GM12878 (cell line): ENCODE measurements around the gene AEBP2. TPM values are rescaled to one million over a fixed set of nuclear protein-coding genes. Genes with fewer than 3 reads are reported as not detected.

Source experiments
- ATAC-seq: fragments of 200-7000 bp; cut with Tn5 transposase; 3 replicates; pipeline ENCODE4 v1.9.1; 2020; ENCODE audit warnings: mild to moderate bottlenecking, moderate library complexity
- BruUV-seq: library from RNA; stranded (reverse); fragments of 400-500 nt; replicated peaks from 2 replicates; lab custom pipeline; 2021; lab: Mats Ljungman, UMichigan
- CTCF ChIA-PET: fragments of 300-600 bp; sonication (Branson Sonifier 250); formaldehyde crosslinking; extraction: SDS; loops from one replicate; lab custom pipeline; 2021; ENCODE audit warnings: inconsistent platforms; lab: Yijun Ruan, JAX
- POLR2A ChIA-PET: fragments of 350-600 bp; formaldehyde crosslinking; extraction: SDS; loops from one replicate; lab custom pipeline; 2021; ENCODE audit warnings: inconsistent platforms; lab: Charles Lee
- RAD21 ChIA-PET: fragments of 300-600 bp; sonication (Branson Sonifier 250); formaldehyde crosslinking; loops from one replicate; lab custom pipeline; 2023; ENCODE audit warnings: antibody characterized with exemption; ENCODE audit not compliant: unreplicated experiment; lab: Charles Lee
- SMC1A ChIA-PET: fragments of 300-600 bp; sonication (Branson Sonifier 250); formaldehyde crosslinking; loops from one replicate; lab custom pipeline; 2023; ENCODE audit not compliant: unreplicated experiment, uncharacterized antibody; lab: Charles Lee
- DNase-seq: peaks from one replicate; pipeline ENCODE4 v3.0.0-alpha.2; 2011; ENCODE audit warnings: low read depth, low spot score
- FAIRE-seq: peaks from 3 replicates; lab custom pipeline; 2011; peaks lifted over from hg19 to GRCh38; lab: Jason Lieb, UNC
- H2AFZ ChIP-seq: 2 replicates; pipeline ENCODE4 v1.6.0; 2011; ENCODE audit warnings: low read depth, low read length, control low read depth; ENCODE audit not compliant: control insufficient read depth
- H3K27ac ChIP-seq: 2 replicates; pipeline ENCODE4 v1.5.1; 2011; ENCODE audit warnings: control low read depth; ENCODE audit not compliant: control insufficient read depth, insufficient read depth
- H3K27me3 ChIP-seq, 2 experiments: replicated peaks in 1 of 2; 2 replicates each; pipeline versions ENCODE4 v1.6.0 to v1.6.1; 2011; ENCODE audit warnings: low read length in 1 of 2; ENCODE audit not compliant: control insufficient read depth in 2 of 2, insufficient read depth in 2 of 2
- H3K36me3 ChIP-seq, 2 experiments: 2 replicates each; pipeline ENCODE4 v1.5.1; 2011; ENCODE audit warnings: low read length in 1 of 2; ENCODE audit not compliant: control insufficient read depth in 2 of 2, insufficient read depth in 2 of 2
- H3K4me1 ChIP-seq: 2 replicates; pipeline ENCODE4 v1.6.1; 2011; ENCODE audit warnings: mild to moderate bottlenecking, low read length, moderate library complexity, mixed read lengths; ENCODE audit not compliant: control insufficient read depth, insufficient read depth
- H3K4me2 ChIP-seq: 2 replicates; pipeline ENCODE4 v1.6.0; 2011; ENCODE audit warnings: control low read depth; ENCODE audit not compliant: control insufficient read depth, insufficient read depth
- H3K4me3 ChIP-seq: fragments of 200-600 bp; sonication (generic); 2 replicates; pipeline ENCODE4 v1.5.1; 2016
- H3K79me2 ChIP-seq: 2 replicates; pipeline ENCODE4 v1.6.0; 2011; ENCODE audit warnings: low read length; ENCODE audit not compliant: control insufficient read depth, insufficient read depth
- H3K9ac ChIP-seq: 2 replicates; pipeline ENCODE4 v1.8.0; 2011; ENCODE audit warnings: low read length, control low read depth, mixed read lengths; ENCODE audit not compliant: control insufficient read depth, insufficient read depth
- H3K9me3 ChIP-seq: replicated peaks from 3 replicates; pipeline ENCODE4 v1.5.1; 2011; ENCODE audit warnings: mild to moderate bottlenecking, low read length; ENCODE audit not compliant: control insufficient read depth, insufficient read depth
- H4K20me1 ChIP-seq: 2 replicates; pipeline ENCODE4 v1.6.0; 2011; ENCODE audit not compliant: control insufficient read depth, insufficient read depth
- GATAD2B ChIP-seq: fragments of 450-650 bp; conservative IDR thresholded peaks from 2 replicates; pipeline ENCODE4 v1.6.1; 2017; ENCODE audit warnings: low read depth, mild to moderate bottlenecking, moderate library complexity
- HDAC6 ChIP-seq: fragments of 200-600 bp; sonication (generic); IDR thresholded peaks from one replicate; pipeline ENCODE4 v1.8.0; 2017; ENCODE audit warnings: antibody characterized with exemption; ENCODE audit not compliant: unreplicated experiment
- HDGF ChIP-seq: fragments of 450-650 bp; IDR thresholded peaks from 2 replicates; pipeline ENCODE4 v1.6.1; 2016; ENCODE audit warnings: antibody characterized with exemption
- JUNB ChIP-seq: IDR thresholded peaks from 2 replicates; pipeline ENCODE4 v1.6.1; 2016; ENCODE audit warnings: antibody characterized with exemption, mild to moderate bottlenecking
- NKRF ChIP-seq: fragments of 450-650 bp; conservative IDR thresholded peaks from 2 replicates; pipeline ENCODE4 v1.6.1; 2017; ENCODE audit warnings: mild to moderate bottlenecking, moderate library complexity
- NRF1 ChIP-seq: conservative IDR thresholded peaks from 2 replicates; pipeline ENCODE4 v1.6.1; 2011; ENCODE audit warnings: mild to moderate bottlenecking, low read depth, low read length, improper control_type of control experiment
- PML ChIP-seq: IDR thresholded peaks from 2 replicates; pipeline ENCODE4 v1.6.1; 2012; ENCODE audit warnings: low read length, inconsistent platforms
- YBX1 ChIP-seq: fragments of 450-650 bp; IDR thresholded peaks from 2 replicates; pipeline ENCODE4 v1.6.1; 2016; ENCODE audit warnings: antibody characterized with exemption
- WGBS: methylation state at CpG from one replicate; pipeline ENCODE4 v1.1.6; 2016; ENCODE audit warnings: low lambda C conversion rate; ENCODE audit not compliant: insufficient replicate concordance, insufficient coverage; ENCODE audit errors: missing lambda C conversion rate; 5-methylcytosine and 5-hydroxymethylcytosine counted together
- in situ Hi-C: fragments of 300-500 bp; cut with MboI; formaldehyde crosslinking; loops from 9 replicates; pipeline ENCODE4 v1.14.3; 2018; ENCODE audit warnings: mixed read lengths
- intact Hi-C: fragments of 100-400 bp; cut with micrococcal nuclease; formaldehyde crosslinking; loops from one replicate; pipeline ENCODE4 v1.14.2; 2022; ENCODE audit not compliant: unreplicated experiment
- polyA plus RNA-seq, 11 experiments: library from polyadenylated mRNA; depleted of rRNA in 4 of 11; unstranded in 6 of 11; stranded (reverse) in 5 of 11; fragments of >200 nt; fragmentation: Nextera tagmentation in 4 of 11; fragmentation: Illumina TruSeq in 1 of 11; extraction: Ambion mirVana in 4 of 11; extraction: Trizol in 1 of 11; gene quantifications; 1 replicate in 1 of 11; 2 replicates in 10 of 11; pipeline versions ENCODE4 v1.2.1 to v1.2.3, GENCODE V29; 2011 to 2016; ENCODE audit warnings: inconsistent platforms in 2 of 11, missing spikeins in 2 of 11, low read depth in 1 of 11
- total RNA-seq, 4 experiments: library from RNA; depleted of rRNA in 3 of 4; stranded (reverse); fragments of >200 nt in 3 of 4; fragmentation: Illumina TruSeq in 1 of 4; extraction: Trizol in 1 of 4; gene quantifications; 2 replicates each; pipeline versions ENCODE4 v1.2.1 to v1.2.3, GENCODE V29; 2013 to 2021
- TF ChIP-seq, protein P1 (sequence below): fragments of 450-650 bp; IDR thresholded peaks from 2 replicates; pipeline ENCODE4 v1.6.1; 2017; ENCODE audit warnings: mild to moderate bottlenecking, moderate library complexity

Gene AEBP2
- total and polyA plus RNA-seq, 10 of the 15 experiments (the other 5 are each of a cell fraction or from before 2014, with no cell fraction given) = 17.6 to 126 (median 44.8) TPM

- TF ChIP-seq NKRF = no peak
- no peak for TF ChIP-seq GATAD2B
- no peak for TF ChIP-seq YBX1
- no peak for TF ChIP-seq HDGF
- TF ChIP-seq, protein P1, sequence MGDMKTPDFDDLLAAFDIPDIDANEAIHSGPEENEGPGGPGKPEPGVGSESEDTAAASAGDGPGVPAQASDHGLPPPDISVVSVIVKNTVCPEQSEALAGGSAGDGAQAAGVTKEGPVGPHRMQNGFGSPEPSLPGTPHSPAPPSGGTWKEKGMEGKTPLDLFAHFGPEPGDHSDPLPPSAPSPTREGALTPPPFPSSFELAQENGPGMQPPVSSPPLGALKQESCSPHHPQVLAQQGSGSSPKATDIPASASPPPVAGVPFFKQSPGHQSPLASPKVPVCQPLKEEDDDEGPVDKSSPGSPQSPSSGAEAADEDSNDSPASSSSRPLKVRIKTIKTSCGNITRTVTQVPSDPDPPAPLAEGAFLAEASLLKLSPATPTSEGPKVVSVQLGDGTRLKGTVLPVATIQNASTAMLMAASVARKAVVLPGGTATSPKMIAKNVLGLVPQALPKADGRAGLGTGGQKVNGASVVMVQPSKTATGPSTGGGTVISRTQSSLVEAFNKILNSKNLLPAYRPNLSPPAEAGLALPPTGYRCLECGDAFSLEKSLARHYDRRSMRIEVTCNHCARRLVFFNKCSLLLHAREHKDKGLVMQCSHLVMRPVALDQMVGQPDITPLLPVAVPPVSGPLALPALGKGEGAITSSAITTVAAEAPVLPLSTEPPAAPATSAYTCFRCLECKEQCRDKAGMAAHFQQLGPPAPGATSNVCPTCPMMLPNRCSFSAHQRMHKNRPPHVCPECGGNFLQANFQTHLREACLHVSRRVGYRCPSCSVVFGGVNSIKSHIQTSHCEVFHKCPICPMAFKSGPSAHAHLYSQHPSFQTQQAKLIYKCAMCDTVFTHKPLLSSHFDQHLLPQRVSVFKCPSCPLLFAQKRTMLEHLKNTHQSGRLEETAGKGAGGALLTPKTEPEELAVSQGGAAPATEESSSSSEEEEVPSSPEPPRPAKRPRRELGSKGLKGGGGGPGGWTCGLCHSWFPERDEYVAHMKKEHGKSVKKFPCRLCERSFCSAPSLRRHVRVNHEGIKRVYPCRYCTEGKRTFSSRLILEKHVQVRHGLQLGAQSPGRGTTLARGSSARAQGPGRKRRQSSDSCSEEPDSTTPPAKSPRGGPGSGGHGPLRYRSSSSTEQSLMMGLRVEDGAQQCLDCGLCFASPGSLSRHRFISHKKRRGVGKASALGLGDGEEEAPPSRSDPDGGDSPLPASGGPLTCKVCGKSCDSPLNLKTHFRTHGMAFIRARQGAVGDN = no peak
Observed at GRCh38 chr12:19528750-19529149, 89.5 kb downstream of the AEBP2 start (continued).

DNA sequence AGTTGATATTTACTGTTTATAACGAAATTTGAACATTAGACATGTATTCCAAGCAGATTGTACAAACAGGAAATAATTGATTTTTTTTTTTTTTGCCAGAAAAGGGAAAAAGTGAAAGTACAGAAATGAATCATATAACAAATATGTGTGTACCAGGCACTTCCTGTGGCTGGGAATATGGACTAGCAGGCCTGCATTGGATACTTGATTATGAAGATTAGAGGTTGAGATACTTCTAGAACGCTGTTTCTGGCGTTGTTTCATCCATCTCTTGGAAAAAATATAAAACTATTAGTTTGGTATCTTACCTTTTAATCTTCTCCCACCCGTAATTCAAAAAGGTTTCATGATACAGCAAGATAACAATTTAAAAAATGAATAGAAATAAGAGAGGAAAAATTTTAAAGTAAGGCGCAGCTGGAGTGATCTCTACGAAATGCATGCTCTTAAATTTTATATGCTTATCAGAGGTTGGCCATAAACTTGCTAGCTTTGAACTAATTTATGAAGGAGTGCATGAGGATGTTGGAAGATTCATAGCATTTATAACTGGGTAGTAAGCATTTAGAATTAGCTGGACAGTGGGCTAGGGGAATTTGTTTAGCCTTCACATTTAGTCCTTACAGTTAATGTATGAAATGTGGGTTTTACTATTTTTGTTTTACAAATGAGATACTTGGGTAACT, 90.8 kb downstream of the AEBP2 start:
- TF ChIP-seq JUNB (no peak), NRF1 (no peak), HDAC6 (no peak), PML (no peak)
- TF ChIP-seq, all 136 proteins: peak for 0
- no peak overlapping the region for H3K27ac ChIP-seq
- no peaks in the 10 kb centered on the region; the same call in 1 of the 2 replicates for H3K4me1 ChIP-seq
- ChIA-PET SMC1A (interaction anchor here (1.3 kb wide), 1 partner anchor 15 kb away, joined by 4 read pairs; no protein-coding TSS in a partner anchor), POLR2A (no interaction called here), CTCF (no interaction called here), RAD21 (no interaction called here)
- 98% methylated on average over 6 of the region's 6 CpGs for WGBS
- no peak overlapping the region for H3K4me3 ChIP-seq
- FAIRE-seq = no peak
- no peaks in the 10 kb centered on the region for H3K27me3 ChIP-seq
- in situ Hi-C loops = no loop called here
- intact Hi-C loops = no loop called here
- no peaks in the 10 kb centered on the region for H3K79me2 ChIP-seq
- no peaks in the 10 kb centered on the region for H4K20me1 ChIP-seq
- H3K4me2 ChIP-seq = no peak overlapping the region
- BruUV-seq = no TSS peak
- peaks cover under 1% of the 10 kb centered on the region; the same call in 2 of the 3 replicates for H3K9me3 ChIP-seq
- no peaks in the 10 kb centered on the region for H3K36me3 ChIP-seq
- no peak for DNase-seq
- no peak for ATAC-seq
- H2AFZ ChIP-seq = no peak overlapping the region
- H3K9ac ChIP-seq = no peak overlapping the region
